K562 (cell line): Measurements from ENCODE around the gene CBX1. TPM values are rescaled to one million over a fixed set of nuclear protein-coding genes. Genes with fewer than 3 reads are reported as not detected.
A peak's percentile ranks its signal among the peaks of the same experiment; 100 is the strongest.

ENCODE experiments used
- ASH1L ChIP-seq: fragments of 450-650 bp; IDR thresholded peaks from 2 replicates; pipeline ENCODE4 v1.6.1; 2018; ENCODE audit warnings: borderline replicate concordance, mild to moderate bottlenecking, low read depth; ENCODE audit not compliant: partially characterized antibody
- BRD9 ChIP-seq: fragments of 450-650 bp; IDR thresholded peaks from 2 replicates; pipeline ENCODE4 v1.6.1; 2018; ENCODE audit warnings: low read depth; ENCODE audit not compliant: partially characterized antibody
- EZH2 ChIP-seq: IDR thresholded peaks from 2 replicates; pipeline ENCODE4 v1.6.1; 2012; ENCODE audit warnings: low read depth, mild to moderate bottlenecking, inconsistent platforms, low read length, borderline replicate concordance
- FOXK2 ChIP-seq, 2 experiments: fragments of 450-650 bp; IDR thresholded peaks in 1 of 2; conservative IDR thresholded peaks in 1 of 2; 2 replicates each; pipeline ENCODE4 v1.6.1; 2016; ENCODE audit warnings: low read depth in 2 of 2, mild to moderate bottlenecking in 1 of 2
- GABPB2 ChIP-seq: fragments of 250-450 bp; sonication (Bioruptor Pico); conservative IDR thresholded peaks from 2 replicates; pipeline ENCODE4 v1.5.1; 2021; ENCODE audit warnings: mild to moderate bottlenecking
- HNRNPLL ChIP-seq: fragments of 200-400 bp; formaldehyde crosslinking; IDR thresholded peaks from 2 replicates; pipeline ENCODE4 v1.6.1; 2017; ENCODE audit warnings: low read length, low read depth, mild to moderate bottlenecking; ENCODE audit not compliant: poor library complexity, severe bottlenecking
- HNRNPUL1 ChIP-seq: fragments of 200-400 bp; formaldehyde crosslinking; IDR thresholded peaks from 2 replicates; pipeline ENCODE4 v1.6.1; 2017; ENCODE audit warnings: low read length
- MED1 ChIP-seq: sonication (generic); formaldehyde crosslinking; IDR thresholded peaks from 2 replicates; pipeline ENCODE4 v1.8.1; 2023; ENCODE audit warnings: missing genetic modification reagents, borderline replicate concordance
- RBM14 ChIP-seq: fragments of 200-400 bp; formaldehyde crosslinking; IDR thresholded peaks from 2 replicates; pipeline ENCODE4 v1.6.1; 2018; ENCODE audit warnings: low read depth, mild to moderate bottlenecking, low read length, moderate library complexity, borderline replicate concordance; ENCODE audit not compliant: insufficient read depth
- RFX1 ChIP-seq: fragments of 450-650 bp; IDR thresholded peaks from 2 replicates; pipeline ENCODE4 v1.6.1; 2016; ENCODE audit warnings: mild to moderate bottlenecking, moderate library complexity
- SMARCA4 ChIP-seq: fragments of 450-650 bp; IDR thresholded peaks from 2 replicates; pipeline ENCODE4 v1.6.1; 2016
- SMARCB1 ChIP-seq: IDR thresholded peaks from 2 replicates; pipeline ENCODE4 v1.6.1; 2011; ENCODE audit warnings: improper control_type of control experiment, low read depth; ENCODE audit not compliant: insufficient read length
- SP1 ChIP-seq: sonication (generic); formaldehyde crosslinking; IDR thresholded peaks from 2 replicates; pipeline ENCODE4 v1.8.1; 2022; ENCODE audit warnings: mild to moderate bottlenecking, missing genetic modification reagents
- ZNF561 ChIP-seq: fragments of 450-650 bp; formaldehyde crosslinking; conservative IDR thresholded peaks from 2 replicates; pipeline ENCODE4 v1.4.0; 2020; ENCODE audit warnings: mild to moderate bottlenecking, moderate library complexity
- ZNF584 ChIP-seq: fragments of 200-800 bp; sonication (Bioruptor generic); IDR thresholded peaks from 2 replicates; pipeline ENCODE4 v1.6.1; 2016; ENCODE audit warnings: low read depth, mild to moderate bottlenecking, missing genetic modification characterization, missing compliant biosample characterization
- ZNF699 ChIP-seq: fragments of 250-450 bp; sonication (Bioruptor Pico); IDR thresholded peaks from 2 replicates; pipeline ENCODE4 v1.8.0; 2021; ENCODE audit warnings: mild to moderate bottlenecking, moderate library complexity; ENCODE audit not compliant: insufficient replicate concordance
- polyA plus RNA-seq, 8 experiments: library from polyadenylated mRNA; depleted of rRNA in 4 of 8; stranded (reverse) in 5 of 8; unstranded in 3 of 8; fragments of >200 nt; fragmentation: Nextera tagmentation in 2 of 8; fragmentation: Illumina TruSeq in 1 of 8; extraction: Ambion mirVana in 2 of 8; extraction: Trizol in 1 of 8; gene quantifications; 2 replicates each; pipeline versions ENCODE4 v1.2.1 to v1.2.3, GENCODE V29; 2011 to 2014; ENCODE audit warnings: inconsistent platforms in 1 of 8, missing spikeins in 1 of 8
- total RNA-seq, 7 experiments: library from RNA; depleted of rRNA in 6 of 7; stranded (reverse); fragments of >200 nt in 6 of 7; fragmentation: Illumina TruSeq in 2 of 7; extraction: Trizol in 2 of 7; gene quantifications; 2 replicates each; pipeline versions ENCODE4 v1.2.1 to v1.2.3, GENCODE V29; 2011 to 2021; ENCODE audit warnings: low replicate concordance in 1 of 7
- TF ChIP-seq, protein P1 (sequence below): sonication (generic); formaldehyde crosslinking; IDR thresholded peaks from 2 replicates; pipeline ENCODE4 v1.8.1; 2023; ENCODE audit warnings: mild to moderate bottlenecking, missing genetic modification reagents
- TF ChIP-seq, protein P2 (sequence below): sonication (generic); formaldehyde crosslinking; IDR thresholded peaks from 2 replicates; pipeline ENCODE4 v1.8.0; 2022; ENCODE audit warnings: mild to moderate bottlenecking, low read depth, missing genetic modification reagents

Gene CBX1
- total and polyA plus RNA-seq, 9 of the 15 experiments (the other 6 are each of a cell fraction or from before 2014, with no cell fraction given) = 10.6 to 95.7 (median 52.7) TPM

DNA sequence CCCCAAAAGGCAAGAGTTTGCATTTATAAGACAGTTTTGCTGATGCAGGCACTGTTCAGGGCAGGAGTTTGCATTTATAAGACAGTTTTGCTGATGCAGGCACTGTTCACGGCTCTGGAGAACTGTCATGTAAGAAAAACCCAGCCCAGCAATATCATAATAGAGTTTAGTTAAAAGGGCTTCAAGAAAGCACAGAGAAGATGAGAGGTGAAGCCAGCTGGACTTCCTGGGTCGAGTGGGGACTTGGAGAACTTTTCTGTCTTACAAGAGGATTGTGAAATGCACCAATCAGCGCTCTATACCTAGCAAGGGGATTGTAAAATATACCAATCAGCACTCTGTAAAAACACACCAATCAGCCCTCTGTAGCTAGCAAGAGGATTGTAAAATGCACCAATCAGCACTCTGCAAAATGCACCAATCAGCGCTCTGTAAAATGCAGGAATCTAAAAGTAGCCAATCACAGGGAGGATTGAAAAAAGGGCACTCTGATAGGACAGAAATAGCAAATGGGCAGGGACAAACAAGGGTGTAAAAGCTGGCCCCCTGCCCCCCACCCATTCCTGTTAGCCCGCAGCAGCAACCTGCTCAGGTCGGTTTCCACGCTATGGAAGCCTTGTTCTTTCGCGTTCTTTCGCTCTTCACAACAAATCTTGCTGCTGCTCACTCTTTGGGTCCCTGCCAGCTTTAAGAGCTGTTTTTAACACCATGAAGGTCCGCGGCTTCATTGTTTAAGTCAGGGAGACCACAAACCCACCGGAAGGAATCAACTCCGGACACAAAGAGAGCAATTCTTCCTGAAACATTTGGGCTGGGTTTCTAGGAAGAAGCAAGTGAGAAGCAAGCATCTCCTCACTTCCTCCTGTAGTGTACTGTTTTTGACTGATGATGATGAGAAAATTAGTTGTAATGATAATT lies 1.8 kb upstream of the CBX1 start (continued):
- TF ChIP-seq, protein P1, sequence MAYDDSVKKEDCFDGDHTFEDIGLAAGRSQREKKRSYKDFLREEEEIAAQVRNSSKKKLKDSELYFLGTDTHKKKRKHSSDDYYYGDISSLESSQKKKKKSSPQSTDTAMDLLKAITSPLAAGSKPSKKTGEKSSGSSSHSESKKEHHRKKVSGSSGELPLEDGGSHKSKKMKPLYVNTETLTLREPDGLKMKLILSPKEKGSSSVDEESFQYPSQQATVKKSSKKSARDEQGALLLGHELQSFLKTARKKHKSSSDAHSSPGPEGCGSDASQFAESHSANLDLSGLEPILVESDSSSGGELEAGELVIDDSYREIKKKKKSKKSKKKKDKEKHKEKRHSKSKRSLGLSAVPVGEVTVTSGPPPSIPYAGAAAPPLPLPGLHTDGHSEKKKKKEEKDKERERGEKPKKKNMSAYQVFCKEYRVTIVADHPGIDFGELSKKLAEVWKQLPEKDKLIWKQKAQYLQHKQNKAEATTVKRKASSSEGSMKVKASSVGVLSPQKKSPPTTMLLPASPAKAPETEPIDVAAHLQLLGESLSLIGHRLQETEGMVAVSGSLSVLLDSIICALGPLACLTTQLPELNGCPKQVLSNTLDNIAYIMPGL (CRISPR knock-in tag) = no peak
- TF ChIP-seq ZNF699 (CRISPR knock-in tag) (no peak), HNRNPUL1 (no peak), RBM14 (no peak), HNRNPLL (no peak), SMARCA4 (no peak), FOXK2 (conservative IDR thresholded peaks at IDR 0.05 in 1 of 2, IDR thresholded peaks at IDR 0.05 in 1 of 2; ENCODE audit: low read depth in 2 of 2) (no peak), BRD9 (no peak), GABPB2 (CRISPR knock-in tag) (no peak), ASH1L (peak; percentile 80), SMARCB1 (no peak), ZNF561 (CRISPR knock-in tag) (no peak), EZH2 (no peak), SP1 (CRISPR knock-in tag) (no peak), MED1 (CRISPR knock-in tag) (no peak), ZNF584 (CRISPR knock-in tag) (no peak), RFX1 (no peak)
- TF ChIP-seq, protein P2, sequence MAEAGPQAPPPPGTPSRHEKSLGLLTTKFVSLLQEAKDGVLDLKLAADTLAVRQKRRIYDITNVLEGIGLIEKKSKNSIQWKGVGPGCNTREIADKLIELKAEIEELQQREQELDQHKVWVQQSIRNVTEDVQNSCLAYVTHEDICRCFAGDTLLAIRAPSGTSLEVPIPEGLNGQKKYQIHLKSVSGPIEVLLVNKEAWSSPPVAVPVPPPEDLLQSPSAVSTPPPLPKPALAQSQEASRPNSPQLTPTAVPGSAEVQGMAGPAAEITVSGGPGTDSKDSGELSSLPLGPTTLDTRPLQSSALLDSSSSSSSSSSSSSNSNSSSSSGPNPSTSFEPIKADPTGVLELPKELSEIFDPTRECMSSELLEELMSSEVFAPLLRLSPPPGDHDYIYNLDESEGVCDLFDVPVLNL (CRISPR knock-in tag) = no peak
